GM12801 (cell line): ENCODE measurements around the gene USP21.

Experiments
- CTCF ChIP-seq: IDR thresholded peaks from one replicate; pipeline ENCODE4 v1.5.1; 2011; ENCODE audit warnings: control low read depth; ENCODE audit not compliant: insufficient read length; ENCODE audit errors: extremely low read depth

Gene USP21

GRCh38 chr1:161119092-161119903, 40.0 kb upstream of the USP21 start:
- TF ChIP-seq CTCF, result no peak

GRCh38 chr1:161121042-161121650, 38.2 kb upstream of the USP21 start:
- TF ChIP-seq CTCF, result no peak

GRCh38 chr1:161121834-161122233, 37.5 kb upstream of the USP21 start:
- TF ChIP-seq CTCF, result no peak

GRCh38 chr1:161122967-161123366, 36.3 kb upstream of the USP21 start:
- TF ChIP-seq CTCF, result no peak

- TF ChIP-seq CTCF, result no peak
These were observed 31.7 kb upstream of the USP21 start for GRCh38 chr1:161127649-161128048.

GRCh38 chr1:161128591-161129420, 30.5 kb upstream of the USP21 start:
- TF ChIP-seq CTCF, result no peak

- no peak for TF ChIP-seq CTCF
These were observed 29.0 kb upstream of the USP21 start for GRCh38 chr1:161130266-161130665.
